K562 (cell line): Measurements from ENCODE around the gene RFX7. TPM values are rescaled to one million over a fixed set of nuclear protein-coding genes. Genes with fewer than 3 reads are reported as not detected.

Experiments
- polyA plus RNA-seq, 8 experiments: library from polyadenylated mRNA; depleted of rRNA in 4 of 8; stranded (reverse) in 5 of 8; unstranded in 3 of 8; fragments of >200 nt; fragmentation: Nextera tagmentation in 2 of 8; fragmentation: Illumina TruSeq in 1 of 8; extraction: Ambion mirVana in 2 of 8; extraction: Trizol in 1 of 8; gene quantifications; 2 replicates each; pipeline versions ENCODE4 v1.2.1 to v1.2.3, GENCODE V29; 2011 to 2014; ENCODE audit warnings: inconsistent platforms in 1 of 8, missing spikeins in 1 of 8
- small RNA-seq: library from RNA; depleted of rRNA; stranded (forward); fragments of <200 nt; gene quantifications from one replicate; pipeline ENCODE3, GENCODE V24; 2014
- total RNA-seq, 7 experiments: library from RNA; depleted of rRNA in 6 of 7; stranded (reverse); fragments of >200 nt in 6 of 7; fragmentation: Illumina TruSeq in 2 of 7; extraction: Trizol in 2 of 7; gene quantifications; 2 replicates each; pipeline versions ENCODE4 v1.2.1 to v1.2.3, GENCODE V29; 2011 to 2021; ENCODE audit warnings: low replicate concordance in 1 of 7

The RFX7 gene
- total and polyA plus RNA-seq, 9 of the 15 experiments (the other 6 are each of a cell fraction or from before 2014, with no cell fraction given) = 2.4 to 17.9 (median 6.3) TPM

Small RNAs within 50 kb of the gene (small RNA-seq; reads per million reads assigned to genes)
- gene CD24P2 (not detected), gene RNU6-1287P (not detected)

Other genes with a start within 250 kb of the RFX7 start
- 0.82 and 2.3 TPM in 2 replicates for gene TEX9, start 121.5 kb upstream of the RFX7 start, total RNA-seq (2014; rRNA removed)
- gene TEX9, start 121.5 kb upstream of the RFX7 start, total RNA-seq (2014; rRNA removed; fragmentation: Illumina TruSeq; extraction: Trizol) = 2.8 and 3.3 TPM in 2 replicates
- 2.7 and 3.6 TPM in 2 replicates for gene TEX9, start 121.5 kb upstream of the RFX7 start, total RNA-seq (2015; rRNA removed; fragmentation: Illumina TruSeq; extraction: Trizol)
- 2.1 and 2.7 TPM in 2 replicates for gene TEX9, start 121.5 kb upstream of the RFX7 start, total RNA-seq (2021)
- gene TEX9, start 121.5 kb upstream of the RFX7 start, polyA plus RNA-seq (2011; rRNA removed) = 0.93 and 1.1 TPM in 2 replicates
- gene TEX9, start 121.5 kb upstream of the RFX7 start, polyA plus RNA-seq (2014; fragmentation: Illumina TruSeq; extraction: Trizol) = 2.5 and 3.4 TPM in 2 replicates
- gene TEX9, start 121.5 kb upstream of the RFX7 start, polyA plus RNA-seq (2014; fragmentation: Nextera tagmentation; extraction: Ambion mirVana) = 1 to 10 TPM; 2.1 to 2.4 TPM
- 1.9 and 2.4 TPM in 2 replicates for gene TEX9, start 121.5 kb upstream of the RFX7 start, polyA plus RNA-seq (2014; rRNA removed)
- gene MNS1, start 221.3 kb upstream of the RFX7 start, total RNA-seq (2014; rRNA removed) = 2.4 and 3.6 TPM in 2 replicates
- gene MNS1, start 221.3 kb upstream of the RFX7 start, total RNA-seq (2014; rRNA removed; fragmentation: Illumina TruSeq; extraction: Trizol) = 7.2 and 9.2 TPM in 2 replicates
- gene MNS1, start 221.3 kb upstream of the RFX7 start, total RNA-seq (2015; rRNA removed; fragmentation: Illumina TruSeq; extraction: Trizol) = 9.6 and 10.3 TPM in 2 replicates
- 2.5 and 2.7 TPM in 2 replicates for gene MNS1, start 221.3 kb upstream of the RFX7 start, total RNA-seq (2021)
- 1.1 and 1.2 TPM in 2 replicates for gene MNS1, start 221.3 kb upstream of the RFX7 start, polyA plus RNA-seq (2011; rRNA removed)
- gene MNS1, start 221.3 kb upstream of the RFX7 start, polyA plus RNA-seq (2014; fragmentation: Illumina TruSeq; extraction: Trizol) = 5.6 and 8.1 TPM in 2 replicates
- 1 to 10 TPM; 2.0 to 2.4 TPM for gene MNS1, start 221.3 kb upstream of the RFX7 start, polyA plus RNA-seq (2014; fragmentation: Nextera tagmentation; extraction: Ambion mirVana)
- gene MNS1, start 221.3 kb upstream of the RFX7 start, polyA plus RNA-seq (2014; rRNA removed) = 3.5 and 4.8 TPM in 2 replicates